IMR-90 (cell line): ENCODE results near the gene LGI1. TPM values are rescaled to one million over a fixed set of nuclear protein-coding genes. Genes with fewer than 3 reads are reported as not detected.

ENCODE experiments used
- ATAC-seq: fragments of 200-7000 bp; cut with Tn5 transposase; 2 replicates; pipeline ENCODE4 v1.9.1; 2020; ENCODE audit warnings: low read depth, mild to moderate bottlenecking, moderate library complexity
- BruUV-seq: library from RNA; stranded (reverse); fragments of 400-500 nt; replicated peaks from 2 replicates; lab custom pipeline; 2021; lab: Mats Ljungman, UMichigan
- CTCF ChIA-PET: fragments of 300-600 bp; formaldehyde crosslinking; extraction: SDS; loops from one replicate; lab custom pipeline; 2021; ENCODE audit warnings: antibody characterized with exemption; lab: Yijun Ruan, JAX
- POLR2A ChIA-PET: fragments of 300-600 bp; sonication (Branson Sonifier 250); formaldehyde crosslinking; loops from one replicate; lab custom pipeline; 2022; ENCODE audit warnings: antibody characterized with exemption; ENCODE audit not compliant: unreplicated experiment; lab: Charles Lee
- DNase-seq: peaks from one replicate; pipeline ENCODE4 v3.0.0; 2013
- H2AFZ ChIP-seq: replicated peaks from 2 replicates; pipeline ENCODE3; 2013; ENCODE audit warnings: low read length, mild to moderate bottlenecking; ENCODE audit not compliant: poor library complexity
- H2AK5ac ChIP-seq: 2 replicates; pipeline ENCODE4 v1.6.1; 2013; ENCODE audit warnings: low read depth, low read length, inconsistent platforms
- H2AK9ac ChIP-seq: replicated peaks from 2 replicates; pipeline ENCODE3; 2013; ENCODE audit warnings: mild to moderate bottlenecking, low read depth, low read length, moderate library complexity; ENCODE audit not compliant: poor library complexity
- H2BK120ac ChIP-seq: 2 replicates; pipeline ENCODE4 v1.6.1; 2013; ENCODE audit warnings: low read depth, low read length, inconsistent platforms
- H2BK15ac ChIP-seq: 3 replicates; pipeline ENCODE4 v1.6.1; 2013; ENCODE audit warnings: low read depth, low read length, inconsistent platforms
- H2BK20ac ChIP-seq: 2 replicates; pipeline ENCODE4 v1.6.1; 2013; ENCODE audit warnings: low read depth, mild to moderate bottlenecking, inconsistent platforms, low read length, moderate library complexity
- H2BK5ac ChIP-seq: 2 replicates; pipeline ENCODE4 v1.6.1; 2013; ENCODE audit warnings: mild to moderate bottlenecking, low read depth, low read length, inconsistent platforms; ENCODE audit not compliant: poor library complexity, severe bottlenecking
- H3K14ac ChIP-seq: replicated peaks from 2 replicates; pipeline ENCODE4 v1.6.1; 2013; ENCODE audit warnings: low read depth, low read length, inconsistent platforms
- H3K18ac ChIP-seq: 2 replicates; pipeline ENCODE4 v1.6.1; 2013; ENCODE audit warnings: low read depth, low read length, control low read depth
- H3K23ac ChIP-seq: 2 replicates; pipeline ENCODE4 v1.6.1; 2013; ENCODE audit warnings: low read depth, low read length, inconsistent platforms
- H3K27ac ChIP-seq: 2 replicates; pipeline ENCODE4 v1.5.1; 2013; ENCODE audit warnings: mild to moderate bottlenecking, control low read depth, low read length; ENCODE audit not compliant: insufficient read depth
- H3K27me3 ChIP-seq: 2 replicates; pipeline ENCODE4 v1.6.1; 2013; ENCODE audit warnings: low read length; ENCODE audit not compliant: control insufficient read depth, insufficient read depth
- H3K36me3 ChIP-seq: 2 replicates; pipeline ENCODE4 v1.6.1; 2013; ENCODE audit warnings: low read length, mixed read lengths; ENCODE audit not compliant: control insufficient read depth, insufficient read depth
- H3K4ac ChIP-seq: 2 replicates; pipeline ENCODE4 v1.6.1; 2013; ENCODE audit warnings: low read depth, low read length, inconsistent platforms
- H3K4me1 ChIP-seq: 2 replicates; pipeline ENCODE4 v1.6.1; 2013; ENCODE audit warnings: low read length, mixed read lengths; ENCODE audit not compliant: control insufficient read depth, insufficient read depth
- H3K4me2 ChIP-seq: 2 replicates; pipeline ENCODE4 v1.6.1; 2013; ENCODE audit warnings: low read depth, mild to moderate bottlenecking, control low read depth, low read length, moderate library complexity
- H3K4me3 ChIP-seq: 2 replicates; pipeline ENCODE4 v1.5.1; 2013; ENCODE audit warnings: low read depth, mild to moderate bottlenecking, control low read depth, low read length, moderate library complexity; ENCODE audit not compliant: insufficient read depth
- H3K56ac ChIP-seq: 2 replicates; pipeline ENCODE4 v1.6.1; 2013; ENCODE audit warnings: low read length, inconsistent platforms; ENCODE audit not compliant: insufficient read depth; ENCODE audit errors: extremely low read depth
- H3K79me1 ChIP-seq, 2 experiments: 2 replicates each; pipeline ENCODE4 v1.6.1; 2013; ENCODE audit warnings: low read length in 2 of 2, inconsistent platforms in 1 of 2, low read depth in 1 of 2
- H3K9ac ChIP-seq: 2 replicates; pipeline ENCODE4 v1.6.1; 2013; ENCODE audit warnings: low read depth, low read length, control low read depth
- H3K9me1 ChIP-seq: 2 replicates; pipeline ENCODE4 v1.6.1; 2013; ENCODE audit warnings: low read length, inconsistent platforms; ENCODE audit not compliant: insufficient read depth
- H3K9me3 ChIP-seq: 2 replicates; pipeline ENCODE4 v1.6.1; 2013; ENCODE audit warnings: low read length; ENCODE audit not compliant: control insufficient read depth, insufficient read depth
- H4K20me1 ChIP-seq: 2 replicates; pipeline ENCODE4 v1.6.1; 2013; ENCODE audit warnings: low read length, inconsistent platforms; ENCODE audit not compliant: insufficient read depth
- H4K5ac ChIP-seq: 2 replicates; pipeline ENCODE4 v1.6.1; 2013; ENCODE audit warnings: mild to moderate bottlenecking, low read depth, low read length, control low read depth
- H4K8ac ChIP-seq, 2 experiments: 2 replicates each; pipeline ENCODE4 v1.6.1; 2013; ENCODE audit warnings: low read depth in 2 of 2, low read length in 2 of 2, control low read depth in 1 of 2, inconsistent platforms in 1 of 2
- H4K91ac ChIP-seq: 2 replicates; pipeline ENCODE4 v1.6.1; 2013; ENCODE audit warnings: low read depth, low read length, inconsistent platforms; ENCODE audit not compliant: insufficient read depth
- BHLHE40 ChIP-seq: fragments of 150-350 bp; IDR thresholded peaks from 2 replicates; pipeline ENCODE4 v1.6.1; 2016; ENCODE audit warnings: mild to moderate bottlenecking, low read depth, low read length
- CEBPB ChIP-seq: IDR thresholded peaks from 2 replicates; pipeline ENCODE4 v1.6.1; 2012; ENCODE audit warnings: low read depth, low read length, improper control_type of control experiment
- CHD1 ChIP-seq: IDR thresholded peaks from 2 replicates; pipeline ENCODE4 v1.6.1; 2012; ENCODE audit warnings: low read depth, low read length, improper control_type of control experiment
- FOS ChIP-seq: fragments of 150-350 bp; IDR thresholded peaks from 2 replicates; pipeline ENCODE4 v1.6.1; 2016; ENCODE audit warnings: low read depth, low read length
- MAFK ChIP-seq: IDR thresholded peaks from 2 replicates; pipeline ENCODE4 v1.6.1; 2012; ENCODE audit warnings: low read depth, low read length, improper control_type of control experiment
- MXI1 ChIP-seq: IDR thresholded peaks from 2 replicates; pipeline ENCODE4 v1.6.1; 2012; ENCODE audit warnings: low read depth, mild to moderate bottlenecking, low read length, moderate library complexity, borderline replicate concordance
- RAD21 ChIP-seq: IDR thresholded peaks from 2 replicates; pipeline ENCODE4 v1.6.1; 2012; ENCODE audit warnings: low read length, improper control_type of control experiment
- RCOR1 ChIP-seq: IDR thresholded peaks from 2 replicates; pipeline ENCODE4 v1.6.1; 2012; ENCODE audit warnings: mild to moderate bottlenecking, low read length, improper control_type of control experiment; ENCODE audit not compliant: insufficient replicate concordance
- WGBS, 2 experiments: methylation state at CpG; one replicate each; pipeline versions ENCODE4 v1.1.5 to v1.1.7; 2013; ENCODE audit warnings: missing lambda C conversion rate in 2 of 2; ENCODE audit not compliant: insufficient read length in 1 of 2; ENCODE audit errors: extremely low coverage in 2 of 2; 5-methylcytosine and 5-hydroxymethylcytosine counted together
- dilution Hi-C: fragments of 300-500 bp; cut with HindIII; formaldehyde crosslinking; loops from one replicate; pipeline ENCODE4 v1.14.3; 2018; ENCODE audit warnings: low sequenced_read_pairs; ENCODE audit not compliant: unreplicated experiment
- in situ Hi-C: fragments of 300-500 bp; cut with MboI; formaldehyde crosslinking; loops from 3 replicates; pipeline ENCODE4 v1.14.3; 2019; ENCODE audit warnings: low sequenced_read_pairs, inconsistent platforms, mixed read lengths
- intact Hi-C: fragments of 100-400 bp; cut with micrococcal nuclease; formaldehyde crosslinking; loops from 2 replicates; pipeline ENCODE4 v1.10.0; 2022
- polyA plus RNA-seq, 3 experiments: library from polyadenylated mRNA; depleted of rRNA; stranded (reverse); fragments of >200 nt; gene quantifications; 2 replicates each; pipeline ENCODE4 v1.2.3, GENCODE V29; 2012; ENCODE audit warnings: low replicate concordance in 1 of 3
- total RNA-seq: library from RNA; depleted of rRNA; stranded (reverse); fragments of >200 nt; gene quantifications from 2 replicates; pipeline ENCODE4 v1.2.3, GENCODE V29; 2012
- TF ChIP-seq, protein P1 (sequence below): fragments of 150-350 bp; IDR thresholded peaks from 2 replicates; pipeline ENCODE4 v1.6.1; 2016; ENCODE audit warnings: low read depth, mild to moderate bottlenecking, low read length, moderate library complexity, borderline replicate concordance
- TF ChIP-seq, protein P2 (sequence below): conservative IDR thresholded peaks from 2 replicates; pipeline ENCODE4 v1.5.1; 2012; ENCODE audit warnings: mild to moderate bottlenecking, low read depth, low read length, improper control_type of control experiment

LGI1 gene
- total and polyA plus RNA-seq, 2 of the 4 experiments (the other 2 are of a cell fraction), result not detected

DNA sequence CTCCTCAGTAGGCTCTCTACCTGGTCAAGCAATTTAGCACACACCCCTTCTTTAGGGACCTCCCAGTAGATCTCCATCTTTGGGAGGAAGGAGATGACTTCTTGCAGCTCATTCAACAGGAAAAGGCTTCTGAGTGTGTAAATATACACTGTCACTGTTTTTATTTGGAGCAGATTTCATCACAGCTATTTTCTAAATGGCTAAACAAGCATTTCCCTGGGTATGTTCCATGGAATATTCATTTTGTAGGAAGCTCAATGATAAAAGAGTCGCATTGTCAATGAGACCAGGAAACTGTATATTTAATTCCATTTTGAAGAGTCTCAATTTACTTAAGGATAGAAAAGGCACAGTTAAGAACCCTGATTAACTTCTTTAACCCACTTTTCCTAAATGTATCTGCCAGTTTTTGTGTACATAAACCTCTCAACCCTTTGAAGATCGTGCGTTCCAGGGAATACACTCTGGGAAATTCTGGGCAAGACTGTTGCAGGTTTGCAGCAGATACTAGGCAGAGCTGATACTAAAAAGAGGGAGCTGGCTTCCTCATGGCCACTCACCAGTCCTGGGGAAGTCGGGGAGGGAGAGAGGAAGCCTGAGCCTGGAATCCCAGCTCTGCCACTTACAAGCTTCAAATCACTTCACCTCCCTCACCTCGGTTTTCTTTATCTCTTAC is 10.1 kb downstream of the LGI1 start:
- Histone ChIP-seq H3K4me1 (no peaks in the 10 kb centered on the region), H3K4me2 (no peak overlapping the region), H3K27me3 (peaks cover 21% of the 10 kb centered on the region), H4K91ac (no peak overlapping the region), H2AK5ac (no peak overlapping the region), H4K5ac (no peak overlapping the region), H3K14ac (no peak overlapping the region), H3K23ac (no peak overlapping the region), H2BK20ac (no peak overlapping the region), H3K56ac (no peak overlapping the region), H3K79me1 (no peaks in the 10 kb centered on the region), H3K18ac (no peak overlapping the region), H3K36me3 (no peaks in the 10 kb centered on the region), H3K4me3 (no peak overlapping the region), H3K9me1 (no peaks in the 10 kb centered on the region), H2AFZ (no peak overlapping the region), H3K27ac (no peak overlapping the region), H4K20me1 (no peaks in the 10 kb centered on the region), H4K8ac (no peak overlapping the region), H3K9ac (no peak overlapping the region), H3K9me3 (no peaks in the 10 kb centered on the region), H2BK120ac (no peak overlapping the region), H2AK9ac (no peak overlapping the region), H3K4ac (no peak overlapping the region), H2BK5ac (no peak overlapping the region), H2BK15ac (no peak overlapping the region)
- no CpG with 5 or more reads among the region's 5 CpGs for WGBS, 2 experiments
- no TSS peak for BruUV-seq
- CTCF ChIA-PET, result no interaction called here
- in situ Hi-C loops, result no loop called here
- DNase-seq, result no peak
- dilution Hi-C loops, result no loop called here
- no peak for TF ChIP-seq MAFK
- TF ChIP-seq, protein P1, sequence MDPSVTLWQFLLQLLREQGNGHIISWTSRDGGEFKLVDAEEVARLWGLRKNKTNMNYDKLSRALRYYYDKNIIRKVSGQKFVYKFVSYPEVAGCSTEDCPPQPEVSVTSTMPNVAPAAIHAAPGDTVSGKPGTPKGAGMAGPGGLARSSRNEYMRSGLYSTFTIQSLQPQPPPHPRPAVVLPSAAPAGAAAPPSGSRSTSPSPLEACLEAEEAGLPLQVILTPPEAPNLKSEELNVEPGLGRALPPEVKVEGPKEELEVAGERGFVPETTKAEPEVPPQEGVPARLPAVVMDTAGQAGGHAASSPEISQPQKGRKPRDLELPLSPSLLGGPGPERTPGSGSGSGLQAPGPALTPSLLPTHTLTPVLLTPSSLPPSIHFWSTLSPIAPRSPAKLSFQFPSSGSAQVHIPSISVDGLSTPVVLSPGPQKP, result no peak
- TF ChIP-seq FOS, result no peak
- TF ChIP-seq, protein P2, sequence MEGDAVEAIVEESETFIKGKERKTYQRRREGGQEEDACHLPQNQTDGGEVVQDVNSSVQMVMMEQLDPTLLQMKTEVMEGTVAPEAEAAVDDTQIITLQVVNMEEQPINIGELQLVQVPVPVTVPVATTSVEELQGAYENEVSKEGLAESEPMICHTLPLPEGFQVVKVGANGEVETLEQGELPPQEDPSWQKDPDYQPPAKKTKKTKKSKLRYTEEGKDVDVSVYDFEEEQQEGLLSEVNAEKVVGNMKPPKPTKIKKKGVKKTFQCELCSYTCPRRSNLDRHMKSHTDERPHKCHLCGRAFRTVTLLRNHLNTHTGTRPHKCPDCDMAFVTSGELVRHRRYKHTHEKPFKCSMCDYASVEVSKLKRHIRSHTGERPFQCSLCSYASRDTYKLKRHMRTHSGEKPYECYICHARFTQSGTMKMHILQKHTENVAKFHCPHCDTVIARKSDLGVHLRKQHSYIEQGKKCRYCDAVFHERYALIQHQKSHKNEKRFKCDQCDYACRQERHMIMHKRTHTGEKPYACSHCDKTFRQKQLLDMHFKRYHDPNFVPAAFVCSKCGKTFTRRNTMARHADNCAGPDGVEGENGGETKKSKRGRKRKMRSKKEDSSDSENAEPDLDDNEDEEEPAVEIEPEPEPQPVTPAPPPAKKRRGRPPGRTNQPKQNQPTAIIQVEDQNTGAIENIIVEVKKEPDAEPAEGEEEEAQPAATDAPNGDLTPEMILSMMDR, result no peak
- no peak for TF ChIP-seq RCOR1
- TF ChIP-seq CHD1, result no peak
- no peak for TF ChIP-seq BHLHE40
- TF ChIP-seq CEBPB, result no peak
- TF ChIP-seq MXI1, result no peak
- no peak for TF ChIP-seq RAD21
- intact Hi-C loops, result no loop called here
- no peak for ATAC-seq
- POLR2A ChIA-PET, result no interaction called here
